WTC11 (cell line): ENCODE measurements around the gene KIT. TPM values are rescaled to one million over a fixed set of nuclear protein-coding genes. Genes with fewer than 3 reads are reported as not detected.

Experiments
- ATAC-seq: fragments of 200-7000 bp; cut with Tn5 transposase; 2 replicates; pipeline ENCODE4 v1.10.0; 2021; ENCODE audit warnings: mild to moderate bottlenecking, moderate library complexity
- CTCF ChIA-PET: fragments of 300-600 bp; sonication (Branson Sonifier 250); formaldehyde crosslinking; loops from one replicate; lab custom pipeline; 2021; ENCODE audit warnings: antibody characterized with exemption; lab: Charles Lee
- POLR2A ChIA-PET: fragments of 350-600 bp; sonication (Branson Sonifier 250); formaldehyde crosslinking; loops from one replicate; lab custom pipeline; 2021; ENCODE audit warnings: antibody characterized with exemption; lab: Charles Lee
- DNase-seq: peaks from one replicate; pipeline ENCODE4 v3.0.0; 2021; ENCODE audit warnings: low spot score
- H3K27ac Mint-ChIP-seq: 2 replicates; pipeline ENCODE4 v1.8.0; 2021; ENCODE audit warnings: mixed read lengths
- H3K27me3 Mint-ChIP-seq: 2 replicates; pipeline ENCODE4 v1.8.0; 2021; ENCODE audit warnings: low read depth, mild to moderate bottlenecking, moderate library complexity, mixed read lengths
- H3K36me3 Mint-ChIP-seq: 2 replicates; pipeline ENCODE4 v1.8.0; 2021; ENCODE audit warnings: mixed read lengths
- H3K4me1 Mint-ChIP-seq: 2 replicates; pipeline ENCODE4 v1.8.0; 2022; ENCODE audit warnings: mixed read lengths
- H3K4me3 Mint-ChIP-seq: 2 replicates; pipeline ENCODE4 v1.8.0; 2021; ENCODE audit warnings: mild to moderate bottlenecking, moderate library complexity, mixed read lengths
- H3K9me3 Mint-ChIP-seq: 2 replicates; pipeline ENCODE4 v1.8.0; 2021; ENCODE audit warnings: mixed read lengths
- CREM ChIP-seq: sonication (generic); formaldehyde crosslinking; IDR thresholded peaks from 2 replicates; pipeline ENCODE4 v1.8.1; 2022; ENCODE audit warnings: mild to moderate bottlenecking, missing genetic modification reagents, moderate library complexity
- ELF4 ChIP-seq: sonication (generic); formaldehyde crosslinking; IDR thresholded peaks from 2 replicates; pipeline ENCODE4 v1.8.1; 2022; ENCODE audit warnings: low read depth, mild to moderate bottlenecking, moderate library complexity, missing genetic modification reagents
- ETV6 ChIP-seq: sonication (generic); formaldehyde crosslinking; IDR thresholded peaks from 2 replicates; pipeline ENCODE4 v1.8.1; 2022; ENCODE audit warnings: mild to moderate bottlenecking, missing genetic modification reagents
- GABPB1 ChIP-seq: sonication (generic); formaldehyde crosslinking; IDR thresholded peaks from 2 replicates; pipeline ENCODE4 v1.8.1; 2023; ENCODE audit warnings: mild to moderate bottlenecking, missing genetic modification reagents
- PRRX2 ChIP-seq: fragments of 250-450 bp; sonication (Bioruptor Pico); IDR thresholded peaks from 2 replicates; pipeline ENCODE4 v1.8.0; 2021; ENCODE audit warnings: mild to moderate bottlenecking
- SMAD4 ChIP-seq: sonication (generic); formaldehyde crosslinking; IDR thresholded peaks from 2 replicates; pipeline ENCODE4 v1.8.0; 2022; ENCODE audit warnings: mild to moderate bottlenecking, missing genetic modification reagents
- TP53 ChIP-seq: sonication (generic); formaldehyde crosslinking; IDR thresholded peaks from 2 replicates; pipeline ENCODE4 v1.8.1; 2023; ENCODE audit warnings: mild to moderate bottlenecking, missing genetic modification reagents
- ZNF121 ChIP-seq: sonication (generic); formaldehyde crosslinking; IDR thresholded peaks from 2 replicates; pipeline ENCODE4 v1.8.0; 2023; ENCODE audit warnings: missing genetic modification reagents
- ZNF138 ChIP-seq: sonication (generic); formaldehyde crosslinking; conservative IDR thresholded peaks from 2 replicates; pipeline ENCODE4 v1.8.1; 2022; ENCODE audit warnings: mild to moderate bottlenecking, moderate library complexity, missing genetic modification reagents
- ZNF232 ChIP-seq: sonication (generic); formaldehyde crosslinking; IDR thresholded peaks from 2 replicates; pipeline ENCODE4 v1.8.0; 2022; ENCODE audit warnings: mild to moderate bottlenecking, missing genetic modification reagents
- ZNF263 ChIP-seq: sonication (generic); formaldehyde crosslinking; IDR thresholded peaks from 2 replicates; pipeline ENCODE4 v1.8.1; 2022; ENCODE audit warnings: low read depth, mild to moderate bottlenecking, moderate library complexity, missing genetic modification reagents
- total RNA-seq: library from RNA; stranded (reverse); gene quantifications from 3 replicates; pipeline ENCODE4 v1.2.3, GENCODE V29; 2021
- TF ChIP-seq, protein P1 (sequence below): sonication (generic); formaldehyde crosslinking; IDR thresholded peaks from 2 replicates; pipeline ENCODE4 v1.8.1; 2023; ENCODE audit warnings: mild to moderate bottlenecking, missing genetic modification reagents, moderate library complexity
- TF ChIP-seq, protein P2 (sequence below): sonication (generic); formaldehyde crosslinking; IDR thresholded peaks from 2 replicates; pipeline ENCODE4 v1.8.1; 2022; ENCODE audit warnings: low read depth, missing genetic modification reagents, borderline replicate concordance
- TF ChIP-seq, protein P3 (sequence below): sonication (generic); formaldehyde crosslinking; IDR thresholded peaks from 2 replicates; pipeline ENCODE4 v1.8.0; 2022; ENCODE audit warnings: mild to moderate bottlenecking, missing genetic modification reagents
- TF ChIP-seq, protein P4 (sequence below): sonication (generic); formaldehyde crosslinking; IDR thresholded peaks from 2 replicates; pipeline ENCODE4 v1.8.0; 2023; ENCODE audit warnings: mild to moderate bottlenecking, missing genetic modification reagents
- TF ChIP-seq, protein P5 (sequence below): fragments of 250-450 bp; sonication (Bioruptor Pico); IDR thresholded peaks from 2 replicates; pipeline ENCODE4 v1.9.0; 2021; ENCODE audit warnings: mild to moderate bottlenecking, borderline replicate concordance
- TF ChIP-seq, protein P6 (sequence below): sonication (generic); formaldehyde crosslinking; IDR thresholded peaks from 2 replicates; pipeline ENCODE4 v1.8.0; 2022; ENCODE audit warnings: mild to moderate bottlenecking, missing genetic modification reagents
- TF ChIP-seq, protein P7 (sequence below): sonication (generic); formaldehyde crosslinking; conservative IDR thresholded peaks from 2 replicates; pipeline ENCODE4 v1.8.1; 2022; ENCODE audit warnings: mild to moderate bottlenecking, missing genetic modification reagents

Gene KIT
- total RNA-seq, 1 experiment from 2014 or later = 23.3 TPM

DNA sequence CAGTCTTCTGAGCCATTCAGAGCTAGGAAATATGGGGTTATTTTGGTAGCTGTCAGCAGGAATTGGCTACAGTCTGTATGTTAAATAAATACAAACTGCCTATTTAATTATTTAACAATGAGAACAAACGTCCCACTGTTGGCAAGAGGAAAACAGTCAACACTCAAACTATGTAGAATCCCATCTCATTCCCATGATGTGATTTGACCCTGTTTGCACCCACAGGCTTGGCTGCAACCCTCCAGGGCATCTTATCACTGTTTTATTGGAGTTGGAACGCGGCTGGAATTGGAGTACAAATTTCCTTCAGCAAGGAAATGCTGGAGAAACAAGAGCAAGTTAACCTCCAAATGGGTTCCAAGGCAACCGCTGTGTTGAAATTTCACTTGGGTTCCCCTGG lies 124.0 kb downstream of the KIT start:
- Mint-ChIP-seq H3K4me3 (no peak overlapping the region), H3K27me3 (no peaks in the 10 kb centered on the region; the same call in 1 of the 2 replicates), H3K4me1 (no peaks in the 10 kb centered on the region), H3K27ac (no peak overlapping the region)
- ATAC-seq (no peak), DNase-seq (no peak)
- CTCF ChIA-PET = interaction anchor here (1.4 kb wide), 1 partner anchor 179 kb away, joined by 4 read pairs; no protein-coding TSS in a partner anchor
- TF ChIP-seq ETV6 = no peak
- TF ChIP-seq, protein P1, sequence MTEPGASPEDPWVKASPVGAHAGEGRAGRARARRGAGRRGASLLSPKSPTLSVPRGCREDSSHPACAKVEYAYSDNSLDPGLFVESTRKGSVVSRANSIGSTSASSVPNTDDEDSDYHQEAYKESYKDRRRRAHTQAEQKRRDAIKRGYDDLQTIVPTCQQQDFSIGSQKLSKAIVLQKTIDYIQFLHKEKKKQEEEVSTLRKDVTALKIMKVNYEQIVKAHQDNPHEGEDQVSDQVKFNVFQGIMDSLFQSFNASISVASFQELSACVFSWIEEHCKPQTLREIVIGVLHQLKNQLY (CRISPR knock-in tag) = no peak
- TF ChIP-seq, protein P2, sequence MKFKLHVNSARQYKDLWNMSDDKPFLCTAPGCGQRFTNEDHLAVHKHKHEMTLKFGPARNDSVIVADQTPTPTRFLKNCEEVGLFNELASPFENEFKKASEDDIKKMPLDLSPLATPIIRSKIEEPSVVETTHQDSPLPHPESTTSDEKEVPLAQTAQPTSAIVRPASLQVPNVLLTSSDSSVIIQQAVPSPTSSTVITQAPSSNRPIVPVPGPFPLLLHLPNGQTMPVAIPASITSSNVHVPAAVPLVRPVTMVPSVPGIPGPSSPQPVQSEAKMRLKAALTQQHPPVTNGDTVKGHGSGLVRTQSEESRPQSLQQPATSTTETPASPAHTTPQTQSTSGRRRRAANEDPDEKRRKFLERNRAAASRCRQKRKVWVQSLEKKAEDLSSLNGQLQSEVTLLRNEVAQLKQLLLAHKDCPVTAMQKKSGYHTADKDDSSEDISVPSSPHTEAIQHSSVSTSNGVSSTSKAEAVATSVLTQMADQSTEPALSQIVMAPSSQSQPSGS = no peak
- TF ChIP-seq, protein P3, sequence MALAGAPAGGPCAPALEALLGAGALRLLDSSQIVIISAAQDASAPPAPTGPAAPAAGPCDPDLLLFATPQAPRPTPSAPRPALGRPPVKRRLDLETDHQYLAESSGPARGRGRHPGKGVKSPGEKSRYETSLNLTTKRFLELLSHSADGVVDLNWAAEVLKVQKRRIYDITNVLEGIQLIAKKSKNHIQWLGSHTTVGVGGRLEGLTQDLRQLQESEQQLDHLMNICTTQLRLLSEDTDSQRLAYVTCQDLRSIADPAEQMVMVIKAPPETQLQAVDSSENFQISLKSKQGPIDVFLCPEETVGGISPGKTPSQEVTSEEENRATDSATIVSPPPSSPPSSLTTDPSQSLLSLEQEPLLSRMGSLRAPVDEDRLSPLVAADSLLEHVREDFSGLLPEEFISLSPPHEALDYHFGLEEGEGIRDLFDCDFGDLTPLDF (CRISPR knock-in tag) = no peak
- TF ChIP-seq, protein P4, sequence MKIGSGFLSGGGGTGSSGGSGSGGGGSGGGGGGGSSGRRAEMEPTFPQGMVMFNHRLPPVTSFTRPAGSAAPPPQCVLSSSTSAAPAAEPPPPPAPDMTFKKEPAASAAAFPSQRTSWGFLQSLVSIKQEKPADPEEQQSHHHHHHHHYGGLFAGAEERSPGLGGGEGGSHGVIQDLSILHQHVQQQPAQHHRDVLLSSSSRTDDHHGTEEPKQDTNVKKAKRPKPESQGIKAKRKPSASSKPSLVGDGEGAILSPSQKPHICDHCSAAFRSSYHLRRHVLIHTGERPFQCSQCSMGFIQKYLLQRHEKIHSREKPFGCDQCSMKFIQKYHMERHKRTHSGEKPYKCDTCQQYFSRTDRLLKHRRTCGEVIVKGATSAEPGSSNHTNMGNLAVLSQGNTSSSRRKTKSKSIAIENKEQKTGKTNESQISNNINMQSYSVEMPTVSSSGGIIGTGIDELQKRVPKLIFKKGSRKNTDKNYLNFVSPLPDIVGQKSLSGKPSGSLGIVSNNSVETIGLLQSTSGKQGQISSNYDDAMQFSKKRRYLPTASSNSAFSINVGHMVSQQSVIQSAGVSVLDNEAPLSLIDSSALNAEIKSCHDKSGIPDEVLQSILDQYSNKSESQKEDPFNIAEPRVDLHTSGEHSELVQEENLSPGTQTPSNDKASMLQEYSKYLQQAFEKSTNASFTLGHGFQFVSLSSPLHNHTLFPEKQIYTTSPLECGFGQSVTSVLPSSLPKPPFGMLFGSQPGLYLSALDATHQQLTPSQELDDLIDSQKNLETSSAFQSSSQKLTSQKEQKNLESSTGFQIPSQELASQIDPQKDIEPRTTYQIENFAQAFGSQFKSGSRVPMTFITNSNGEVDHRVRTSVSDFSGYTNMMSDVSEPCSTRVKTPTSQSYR (CRISPR knock-in tag) = no peak
- TF ChIP-seq CREM = no peak
- TF ChIP-seq SMAD4 (CRISPR knock-in tag) = no peak
- no peak for TF ChIP-seq ZNF138 (CRISPR knock-in tag)
- TF ChIP-seq ELF4 = no peak
- no peak for TF ChIP-seq ZNF232 (CRISPR knock-in tag)
- TF ChIP-seq, protein P5, sequence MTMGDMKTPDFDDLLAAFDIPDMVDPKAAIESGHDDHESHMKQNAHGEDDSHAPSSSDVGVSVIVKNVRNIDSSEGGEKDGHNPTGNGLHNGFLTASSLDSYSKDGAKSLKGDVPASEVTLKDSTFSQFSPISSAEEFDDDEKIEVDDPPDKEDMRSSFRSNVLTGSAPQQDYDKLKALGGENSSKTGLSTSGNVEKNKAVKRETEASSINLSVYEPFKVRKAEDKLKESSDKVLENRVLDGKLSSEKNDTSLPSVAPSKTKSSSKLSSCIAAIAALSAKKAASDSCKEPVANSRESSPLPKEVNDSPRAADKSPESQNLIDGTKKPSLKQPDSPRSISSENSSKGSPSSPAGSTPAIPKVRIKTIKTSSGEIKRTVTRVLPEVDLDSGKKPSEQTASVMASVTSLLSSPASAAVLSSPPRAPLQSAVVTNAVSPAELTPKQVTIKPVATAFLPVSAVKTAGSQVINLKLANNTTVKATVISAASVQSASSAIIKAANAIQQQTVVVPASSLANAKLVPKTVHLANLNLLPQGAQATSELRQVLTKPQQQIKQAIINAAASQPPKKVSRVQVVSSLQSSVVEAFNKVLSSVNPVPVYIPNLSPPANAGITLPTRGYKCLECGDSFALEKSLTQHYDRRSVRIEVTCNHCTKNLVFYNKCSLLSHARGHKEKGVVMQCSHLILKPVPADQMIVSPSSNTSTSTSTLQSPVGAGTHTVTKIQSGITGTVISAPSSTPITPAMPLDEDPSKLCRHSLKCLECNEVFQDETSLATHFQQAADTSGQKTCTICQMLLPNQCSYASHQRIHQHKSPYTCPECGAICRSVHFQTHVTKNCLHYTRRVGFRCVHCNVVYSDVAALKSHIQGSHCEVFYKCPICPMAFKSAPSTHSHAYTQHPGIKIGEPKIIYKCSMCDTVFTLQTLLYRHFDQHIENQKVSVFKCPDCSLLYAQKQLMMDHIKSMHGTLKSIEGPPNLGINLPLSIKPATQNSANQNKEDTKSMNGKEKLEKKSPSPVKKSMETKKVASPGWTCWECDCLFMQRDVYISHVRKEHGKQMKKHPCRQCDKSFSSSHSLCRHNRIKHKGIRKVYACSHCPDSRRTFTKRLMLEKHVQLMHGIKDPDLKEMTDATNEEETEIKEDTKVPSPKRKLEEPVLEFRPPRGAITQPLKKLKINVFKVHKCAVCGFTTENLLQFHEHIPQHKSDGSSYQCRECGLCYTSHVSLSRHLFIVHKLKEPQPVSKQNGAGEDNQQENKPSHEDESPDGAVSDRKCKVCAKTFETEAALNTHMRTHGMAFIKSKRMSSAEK (CRISPR knock-in tag) = no peak
- no peak for TF ChIP-seq GABPB1 (CRISPR knock-in tag)
- no peak for TF ChIP-seq ZNF121 (CRISPR knock-in tag)
- TF ChIP-seq ZNF263 (CRISPR knock-in tag) = no peak
- no peak for TF ChIP-seq PRRX2
- no peak for TF ChIP-seq TP53 (CRISPR knock-in tag)
- TF ChIP-seq, protein P6, sequence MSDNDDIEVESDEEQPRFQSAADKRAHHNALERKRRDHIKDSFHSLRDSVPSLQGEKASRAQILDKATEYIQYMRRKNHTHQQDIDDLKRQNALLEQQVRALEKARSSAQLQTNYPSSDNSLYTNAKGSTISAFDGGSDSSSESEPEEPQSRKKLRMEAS = no peak
- TF ChIP-seq, protein P7, sequence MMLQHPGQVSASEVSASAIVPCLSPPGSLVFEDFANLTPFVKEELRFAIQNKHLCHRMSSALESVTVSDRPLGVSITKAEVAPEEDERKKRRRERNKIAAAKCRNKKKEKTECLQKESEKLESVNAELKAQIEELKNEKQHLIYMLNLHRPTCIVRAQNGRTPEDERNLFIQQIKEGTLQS (CRISPR knock-in tag) = no peak
- TF ChIP-seq, all 79 proteins: peak for 0
- no peaks in the 10 kb centered on the region for H3K9me3 Mint-ChIP-seq
- POLR2A ChIA-PET = no interaction called here
- no peaks in the 10 kb centered on the region for H3K36me3 Mint-ChIP-seq
